Spleen (tissue), 7 donors: Measurements from ENCODE around the gene OMA1.

ENCODE experiments used
- CTCF ChIP-seq, 11 experiments: fragments of 200-600 bp in 7 of 11; fragments of 450-650 bp in 4 of 11; sonication (generic) in 4 of 11; IDR thresholded peaks in 8 of 11; conservative IDR thresholded peaks in 3 of 11; 1 replicate in 7 of 11; 2 replicates in 4 of 11; pipeline versions ENCODE4 v1.4.0 to v1.8.0; 2016 to 2021; ENCODE audit warnings: antibody characterized with exemption in 11 of 11, inconsistent platforms in 4 of 11, mild to moderate bottlenecking in 1 of 11
- POLR2A ChIP-seq, 3 donors: fragments of 450-650 bp; IDR thresholded peaks; one replicate each; pipeline ENCODE4 v1.5.1; 2017; ENCODE audit warnings: antibody characterized with exemption in 3 of 3, mild to moderate bottlenecking in 1 of 3
- donor health status: DM: no; HTN: no; CAD: no; lungs with moderate emphysema.
- donor health status: DM: no; HTN: no; CAD: no.
- donor health status: DM: no; HTN: no; CAD: no.

GRCh38 chr1:58469476-58469875, 77.0 kb downstream of the OMA1 start:
- TF ChIP-seq POLR2A (IDR thresholded peaks at IDR 0.05) = no peak
- TF ChIP-seq CTCF (IDR thresholded peaks at IDR 0.05 in 8 of 11, conservative IDR thresholded peaks at IDR 0.05 in 3 of 11) = no peak
